Measurements from ENCODE around the gene SCFD1.
"Not testable (repeated sequence)": the region's sequence is repeated elsewhere in the genome, so short reads cannot be mapped to it uniquely, and the experiment has no call there.

The SCFD1 gene

GRCh38 chr14:30680776-30681175, 58.7 kb downstream of the SCFD1 start:
- H3K27me3 Mint-ChIP-seq, ATAC-seq: not testable (repeated sequence)
- H3K36me3 Mint-ChIP-seq: peaks cover 45% of the 10 kb centered on the region

GRCh38 chr14:30681752-30682355, 59.7 kb downstream of the SCFD1 start:
- Mint-ChIP-seq H3K36me3 (peaks cover 35% of the 10 kb centered on the region), H3K27ac (no peak overlapping the region), H3K4me1 (no peaks in the 10 kb centered on the region), H3K4me3 (no peak overlapping the region), H3K9me3 (peaks cover 2% of the 10 kb centered on the region), H3K27me3 (no peaks in the 10 kb centered on the region)
- ATAC-seq: no peak

More at GRCh38 chr14:30680776-30681175, 58.7 kb downstream of the SCFD1 start:
- not testable (repeated sequence) for H3K4me3 Mint-ChIP-seq, H3K9me3 Mint-ChIP-seq, H3K4me1 Mint-ChIP-seq, H3K27ac Mint-ChIP-seq

DNA sequence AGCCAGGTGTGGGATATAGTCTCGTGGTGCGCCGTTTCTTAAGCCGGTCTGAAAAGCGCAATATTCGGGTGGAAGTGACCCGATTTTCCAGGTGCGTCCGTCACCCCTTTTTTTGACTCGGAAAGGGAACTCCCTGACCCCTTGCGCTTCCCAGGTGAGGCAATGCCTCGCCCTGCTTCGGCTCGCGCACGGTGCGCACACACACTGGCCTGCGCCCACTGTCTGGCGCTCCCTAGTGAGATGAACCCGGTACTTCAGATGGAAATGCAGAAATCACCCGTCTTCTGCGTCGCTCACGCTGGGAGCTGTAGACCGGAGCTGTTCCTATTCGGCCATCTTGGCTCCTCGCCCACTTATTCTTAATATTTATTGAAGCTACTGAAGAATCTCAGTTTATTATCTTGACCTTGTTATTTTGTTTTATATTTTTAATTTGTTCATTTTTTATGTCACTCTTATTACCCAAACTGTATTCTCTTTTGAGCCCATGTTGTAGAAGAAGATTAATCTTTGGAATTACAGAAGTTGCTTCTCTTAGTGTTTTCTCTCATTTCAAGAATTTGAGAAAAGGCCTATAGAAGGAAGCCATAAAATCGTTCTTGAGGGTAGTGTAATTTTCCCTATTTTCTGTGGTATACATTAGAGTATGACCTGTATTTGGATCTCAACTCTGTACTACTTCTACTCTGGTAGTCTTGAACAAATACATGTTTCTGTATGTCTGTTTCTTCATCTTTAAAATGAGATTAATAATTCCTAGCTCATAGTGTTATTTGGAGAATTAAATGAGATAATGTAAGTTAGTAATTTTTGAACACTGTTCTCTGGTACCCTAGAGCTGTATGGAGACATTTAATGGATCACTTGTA, 68.6 kb downstream of the SCFD1 start:
- H3K27ac Mint-ChIP-seq: peak overlapping the region; percentile 69
- H3K27me3 Mint-ChIP-seq, ATAC-seq: not testable (repeated sequence)

GRCh38 chr14:30691751-30692398, 69.8 kb downstream of the SCFD1 start:
- no peak overlapping the region for H3K27ac Mint-ChIP-seq
- H3K36me3 Mint-ChIP-seq: peaks cover 21% of the 10 kb centered on the region
- no peaks in the 10 kb centered on the region for H3K9me3 Mint-ChIP-seq
- no peaks in the 10 kb centered on the region for H3K4me1 Mint-ChIP-seq
- ATAC-seq: no peak
- H3K4me3 Mint-ChIP-seq: no peak overlapping the region
- H3K27me3 Mint-ChIP-seq: no peaks in the 10 kb centered on the region

More for the DNA sequence above, 68.6 kb downstream of the SCFD1 start:
- H3K4me1 Mint-ChIP-seq, H3K9me3 Mint-ChIP-seq: not testable (repeated sequence)
- Mint-ChIP-seq H3K36me3 (peaks cover 13% of the 10 kb centered on the region), H3K4me3 (peak overlapping the region; percentile 66)

- Mint-ChIP-seq H3K36me3 (peaks cover 29% of the 10 kb centered on the region), H3K4me1 (no peaks in the 10 kb centered on the region), H3K27me3 (no peaks in the 10 kb centered on the region), H3K9me3 (no peaks in the 10 kb centered on the region), H3K4me3 (no peak overlapping the region), H3K27ac (no peak overlapping the region)
- no peak for ATAC-seq
Measured at GRCh38 chr14:30692669-30693068, 70.5 kb downstream of the SCFD1 start.

DNA sequence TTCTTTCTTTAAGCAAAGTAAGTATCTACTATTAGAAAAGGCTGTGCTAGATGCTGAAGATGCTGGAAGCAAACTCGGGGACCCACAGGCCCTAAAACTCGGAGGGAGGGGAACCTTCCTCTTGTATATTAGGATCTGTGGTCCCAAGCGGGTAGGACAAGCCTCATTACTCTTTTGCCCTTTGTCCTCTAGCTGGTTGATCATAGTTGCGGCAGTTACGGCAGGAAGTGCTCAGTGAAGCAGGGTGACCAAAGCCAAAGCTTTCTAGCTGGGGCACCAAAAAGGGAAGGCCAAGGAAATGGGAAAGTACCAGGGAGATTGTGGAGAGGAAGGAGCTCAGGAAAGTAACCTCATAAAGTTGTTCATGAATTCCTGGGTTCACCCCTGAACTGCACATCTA, 76.3 kb downstream of the SCFD1 start:
- H3K36me3 Mint-ChIP-seq: peaks cover 48% of the 10 kb centered on the region
- H3K27ac Mint-ChIP-seq: no peak overlapping the region
- no peak overlapping the region for H3K4me3 Mint-ChIP-seq
- H3K4me1 Mint-ChIP-seq: no peaks in the 10 kb centered on the region
- no peak for ATAC-seq
- no peaks in the 10 kb centered on the region for H3K27me3 Mint-ChIP-seq
- H3K9me3 Mint-ChIP-seq: no peaks in the 10 kb centered on the region

- H3K27ac Mint-ChIP-seq: no peak overlapping the region
- H3K4me3 Mint-ChIP-seq: no peak overlapping the region
- H3K4me1 Mint-ChIP-seq: peaks cover under 1% of the 10 kb centered on the region
- peaks cover 29% of the 10 kb centered on the region for H3K36me3 Mint-ChIP-seq
- no peaks in the 10 kb centered on the region for H3K9me3 Mint-ChIP-seq
- no peaks in the 10 kb centered on the region for H3K27me3 Mint-ChIP-seq
- no peak for ATAC-seq
Measured at GRCh38 chr14:30706704-30707103, 84.6 kb downstream of the SCFD1 start.

- no peak for ATAC-seq
- no peak overlapping the region for H3K27ac Mint-ChIP-seq
Measured at GRCh38 chr14:30708157-30708556, 86.0 kb downstream of the SCFD1 start.

GRCh38 chr14:30709201-30709600, 87.1 kb downstream of the SCFD1 start:
- Mint-ChIP-seq H3K27ac (no peak overlapping the region), H3K27me3 (no peaks in the 10 kb centered on the region), H3K36me3 (peaks cover 35% of the 10 kb centered on the region), H3K9me3 (no peaks in the 10 kb centered on the region), H3K4me1 (peaks cover 6% of the 10 kb centered on the region), H3K4me3 (no peak overlapping the region)
- ATAC-seq: no peak

More at GRCh38 chr14:30708157-30708556, 86.0 kb downstream of the SCFD1 start:
- Mint-ChIP-seq H3K4me3 (no peak overlapping the region), H3K4me1 (peaks cover 6% of the 10 kb centered on the region), H3K36me3 (peaks cover 35% of the 10 kb centered on the region), H3K27me3 (no peaks in the 10 kb centered on the region), H3K9me3 (no peaks in the 10 kb centered on the region)

GRCh38 chr14:30710876-30711275, 88.8 kb downstream of the SCFD1 start:
- H3K27me3 Mint-ChIP-seq: no peaks in the 10 kb centered on the region
- ATAC-seq: no peak
- peaks cover 29% of the 10 kb centered on the region for H3K36me3 Mint-ChIP-seq
- H3K4me3 Mint-ChIP-seq: no peak overlapping the region
- peaks cover 6% of the 10 kb centered on the region for H3K4me1 Mint-ChIP-seq
- no peaks in the 10 kb centered on the region for H3K9me3 Mint-ChIP-seq
- H3K27ac Mint-ChIP-seq: no peak overlapping the region

- Mint-ChIP-seq H3K4me1 (no peaks in the 10 kb centered on the region), H3K4me3 (no peak overlapping the region), H3K36me3 (peaks cover 24% of the 10 kb centered on the region), H3K9me3 (peaks cover 2% of the 10 kb centered on the region), H3K27ac (no peak overlapping the region), H3K27me3 (no peaks in the 10 kb centered on the region)
- ATAC-seq: no peak
Measured at GRCh38 chr14:30719137-30719536, 97.0 kb downstream of the SCFD1 start.

DNA sequence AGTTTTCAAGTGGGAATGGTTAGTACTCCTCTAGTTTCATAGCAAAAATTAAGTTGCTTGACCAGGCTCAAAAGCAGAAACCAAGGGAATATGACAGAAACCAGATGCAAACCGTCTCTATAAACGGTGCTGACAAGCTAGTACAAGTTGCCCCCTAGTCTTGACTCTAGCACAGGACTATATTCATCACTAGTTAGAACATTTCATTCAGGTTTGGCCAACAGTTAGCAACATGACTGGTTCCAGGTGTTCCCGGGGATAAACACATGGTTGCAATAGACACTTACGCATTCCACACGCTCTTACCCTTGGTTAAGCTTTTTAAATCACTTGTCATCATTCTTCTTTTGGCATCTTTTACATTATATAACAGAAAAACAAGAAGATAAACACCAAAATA, 103.6 kb downstream of the SCFD1 start:
- peak overlapping the region; percentile 48 for H3K27ac Mint-ChIP-seq
- no peak overlapping the region for H3K4me3 Mint-ChIP-seq
- H3K9me3 Mint-ChIP-seq: peaks cover 5% of the 10 kb centered on the region

GRCh38 chr14:30728471-30728870, 106.4 kb downstream of the SCFD1 start:
- Mint-ChIP-seq H3K4me3 (no peak overlapping the region), H3K27me3 (no peaks in the 10 kb centered on the region), H3K36me3 (peaks cover 77% of the 10 kb centered on the region), H3K27ac (no peak overlapping the region), H3K4me1 (peaks cover 15% of the 10 kb centered on the region), H3K9me3 (peaks cover 3% of the 10 kb centered on the region)
- ATAC-seq: no peak

More for the DNA sequence above, 103.6 kb downstream of the SCFD1 start:
- H3K36me3 Mint-ChIP-seq: peaks cover 76% of the 10 kb centered on the region
- ATAC-seq: no peak
- H3K4me1 Mint-ChIP-seq: peaks cover 15% of the 10 kb centered on the region
- H3K27me3 Mint-ChIP-seq: no peaks in the 10 kb centered on the region

GRCh38 chr14:30737916-30738315, 115.8 kb downstream of the SCFD1 start:
- no peak overlapping the region for H3K4me3 Mint-ChIP-seq
- H3K27me3 Mint-ChIP-seq: no peaks in the 10 kb centered on the region
- ATAC-seq: no peak
- peaks cover 30% of the 10 kb centered on the region for H3K36me3 Mint-ChIP-seq
- H3K27ac Mint-ChIP-seq: no peak overlapping the region
- peaks cover 3% of the 10 kb centered on the region for H3K9me3 Mint-ChIP-seq
- H3K4me1 Mint-ChIP-seq: no peaks in the 10 kb centered on the region

GRCh38 chr14:30738978-30739377, 116.9 kb downstream of the SCFD1 start:
- Mint-ChIP-seq H3K9me3 (peaks cover 5% of the 10 kb centered on the region), H3K36me3 (peaks cover 26% of the 10 kb centered on the region), H3K27ac (no peak overlapping the region), H3K4me3 (no peak overlapping the region), H3K4me1 (no peaks in the 10 kb centered on the region), H3K27me3 (no peaks in the 10 kb centered on the region)
- peak; percentile 24 for ATAC-seq
